GM21526 (cell line): Measurements from ENCODE around the gene MIGA1.

Experiments used
- ATAC-seq: cut with Tn5 transposase; IDR thresholded peaks from one replicate; pipeline ENCODE4 v1.9.1; 2021; ENCODE audit warnings: moderate library complexity; ENCODE audit not compliant: unreplicated experiment, low FRiP score

Gene MIGA1

GRCh38 chr1:77841574-77841973, 62.1 kb downstream of the MIGA1 start:
- ATAC-seq: no peak

GRCh38 chr1:77845951-77846350, 66.5 kb downstream of the MIGA1 start:
- no peak for ATAC-seq

GRCh38 chr1:77846966-77847365, 67.5 kb downstream of the MIGA1 start:
- ATAC-seq: no peak

- no peak for ATAC-seq
Measured at GRCh38 chr1:77847621-77848080, 68.2 kb downstream of the MIGA1 start.

GRCh38 chr1:77850082-77850481, 70.6 kb downstream of the MIGA1 start:
- ATAC-seq: no peak

- no peak for ATAC-seq
Measured at GRCh38 chr1:77857552-77857951, 78.1 kb downstream of the MIGA1 start.

GRCh38 chr1:77858725-77859124, 79.3 kb downstream of the MIGA1 start:
- no peak for ATAC-seq

GRCh38 chr1:77859248-77859647, 79.8 kb downstream of the MIGA1 start:
- ATAC-seq: no peak

- ATAC-seq: no peak
Measured at GRCh38 chr1:77866296-77866695, 86.8 kb downstream of the MIGA1 start.

- no peak for ATAC-seq
Measured at GRCh38 chr1:77872645-77873044, 93.2 kb downstream of the MIGA1 start.

GRCh38 chr1:77873461-77873860, 94.0 kb downstream of the MIGA1 start:
- ATAC-seq: no peak

- no peak for ATAC-seq
Measured at GRCh38 chr1:77874804-77875445, 95.5 kb downstream of the MIGA1 start.

- no peak for ATAC-seq
Measured at GRCh38 chr1:77876884-77877283, 97.4 kb downstream of the MIGA1 start.

- ATAC-seq: no peak
Measured at GRCh38 chr1:77881061-77881460, 101.6 kb downstream of the MIGA1 start.

GRCh38 chr1:77882411-77882810, 103.0 kb downstream of the MIGA1 start:
- no peak for ATAC-seq

- peak; percentile 24 for ATAC-seq
Measured at GRCh38 chr1:77888081-77888780, 108.8 kb downstream of the MIGA1 start, which contains the start of gene NEXN. TSS of gene NEXN (plus strand) at chr1:77888624. CDS start at chr1:77916107, 27,483 bp downstream.

GRCh38 chr1:77888781-77889642, 109.6 kb downstream of the MIGA1 start:
- ATAC-seq: peak; percentile 67

GRCh38 chr1:77889671-77890070, 110.2 kb downstream of the MIGA1 start:
- ATAC-seq: no peak

GRCh38 chr1:77891200-77891599, 111.8 kb downstream of the MIGA1 start:
- ATAC-seq: no peak

GRCh38 chr1:77899647-77900320, 120.3 kb downstream of the MIGA1 start:
- ATAC-seq: no peak
